ENCODE results near the gene PCIF1.

The PCIF1 gene

GRCh38 chr20:45913116-45913515 is 21.4 kb upstream of the PCIF1 start:
- TF ChIP-seq CTCF (IDR thresholded peaks at IDR 0.05; ENCODE audit: low read depth, low read length) = no peak
- DNase-seq (ENCODE audit: extremely low read depth, low read depth) = no peak

- no peak for DNase-seq (ENCODE audit: extremely low read depth, low read depth)
- TF ChIP-seq CTCF (IDR thresholded peaks at IDR 0.05; ENCODE audit: low read depth, low read length) = no peak
These were observed 16.7 kb upstream of the PCIF1 start for GRCh38 chr20:45917790-45918141.

GRCh38 chr20:45918182-45918737 is 16.2 kb upstream of the PCIF1 start:
- TF ChIP-seq CTCF (IDR thresholded peaks at IDR 0.05; ENCODE audit: low read depth, low read length) = no peak
- DNase-seq (ENCODE audit: extremely low read depth, low read depth) = no peak

- no peak for DNase-seq (ENCODE audit: extremely low read depth, low read depth)
- no peak for TF ChIP-seq CTCF (IDR thresholded peaks at IDR 0.05; ENCODE audit: low read depth, low read length)
These were observed 15.5 kb upstream of the PCIF1 start for GRCh38 chr20:45918779-45919537.

GRCh38 chr20:45919542-45920399 is 14.7 kb upstream of the PCIF1 start:
- no peak for DNase-seq (ENCODE audit: extremely low read depth, low read depth)
- no peak for TF ChIP-seq CTCF (IDR thresholded peaks at IDR 0.05; ENCODE audit: low read depth, low read length)

GRCh38 chr20:45920462-45921336 is 13.8 kb upstream of the PCIF1 start:
- TF ChIP-seq CTCF (IDR thresholded peaks at IDR 0.05; ENCODE audit: low read depth, low read length) = no peak
- DNase-seq (ENCODE audit: extremely low read depth, low read depth) = no peak

Data from AG09319 (cell line).